ENCODE measurements around the gene ZFP36. TPM values are rescaled to one million over a fixed set of nuclear protein-coding genes. Genes with fewer than 3 reads are reported as not detected.

The ZFP36 gene
- total RNA-seq, 2 experiments from 2014 or later, result 72.4 to 91.4 TPM

GRCh38 chr19:39427707-39428106 is 21.1 kb downstream of the ZFP36 start:
- Mint-ChIP-seq H3K27me3 (ENCODE audit: low read depth) (no peaks in the 10 kb centered on the region), H3K27ac (no peak overlapping the region), H3K4me1 (ENCODE audit: low read depth) (peaks cover 14% of the 10 kb centered on the region), H3K4me3 (no peak overlapping the region), H3K9me3 (ENCODE audit: insufficient read depth) (no peaks in the 10 kb centered on the region), H3K36me3 (ENCODE audit: low read depth) (peaks cover 17% of the 10 kb centered on the region)
- CTCF ChIA-PET, result interaction anchor here (1.5 to 2.1 kb wide), 5 partner anchors 8 to 47 kb away, joined by 3 to 6 read pairs (median 5); partner anchors contain the start of genes PLEKHG2 and RPS16
- DNase-seq, result no peak
- ATAC-seq, result no peak
- POLR2A ChIA-PET, result interaction anchor here (1.2 to 3.1 kb wide), 4 partner anchors 8 to 26 kb away, joined by 4 to 25 read pairs (median 6); partner anchors contain the start of genes RPS16 and SUPT5H

- H3K36me3 Mint-ChIP-seq (ENCODE audit: low read depth), result peaks cover 23% of the 10 kb centered on the region
- H3K9me3 Mint-ChIP-seq (ENCODE audit: insufficient read depth), result no peaks in the 10 kb centered on the region
- no peaks in the 10 kb centered on the region for H3K27me3 Mint-ChIP-seq (ENCODE audit: low read depth)
- ATAC-seq (no peak), DNase-seq (no peak)
- POLR2A ChIA-PET, result interaction anchor here (1.2 to 3.1 kb wide), 4 partner anchors 7 to 27 kb away, joined by 4 to 25 read pairs (median 6); partner anchors contain the start of genes RPS16 and SUPT5H
- H3K27ac Mint-ChIP-seq, result no peak overlapping the region
- no peak overlapping the region for H3K4me3 Mint-ChIP-seq
- CTCF ChIA-PET, result interaction anchor here (1.3 to 1.8 kb wide), 3 partner anchors 14 to 46 kb away, joined by 5 read pairs; partner anchors contain the start of gene PLEKHG2
- peaks cover 22% of the 10 kb centered on the region for H3K4me1 Mint-ChIP-seq (ENCODE audit: low read depth)
Measured at GRCh38 chr19:39428283-39429112, 21.9 kb downstream of the ZFP36 start.

GRCh38 chr19:39430675-39431593 is 24.3 kb downstream of the ZFP36 start:
- no peaks in the 10 kb centered on the region for H3K9me3 Mint-ChIP-seq (ENCODE audit: insufficient read depth)
- DNase-seq (peak; percentile 45), ATAC-seq (peak; percentile 52)
- H3K4me1 Mint-ChIP-seq (ENCODE audit: low read depth), result peaks cover 41% of the 10 kb centered on the region
- peaks cover 42% of the 10 kb centered on the region for H3K36me3 Mint-ChIP-seq (ENCODE audit: low read depth)
- peak overlapping the region; percentile 18 for H3K4me3 Mint-ChIP-seq
- H3K27me3 Mint-ChIP-seq (ENCODE audit: low read depth), result no peaks in the 10 kb centered on the region
- peak overlapping the region; percentile 79 for H3K27ac Mint-ChIP-seq
- CTCF ChIA-PET, result interaction anchor here (1.5 kb wide), 1 partner anchor 16 kb away, joined by 3 read pairs; no protein-coding TSS in a partner anchor
- POLR2A ChIA-PET, result interaction anchor here (2.4 kb wide), 1 partner anchor 14 kb away, joined by 13 read pairs; the partner anchor contains the start of gene SUPT5H

- H3K36me3 Mint-ChIP-seq (ENCODE audit: low read depth), result peaks cover 46% of the 10 kb centered on the region
- H3K27me3 Mint-ChIP-seq (ENCODE audit: low read depth), result peaks cover 2% of the 10 kb centered on the region
- ChIA-PET CTCF (interaction anchor here (1.5 kb wide), 1 partner anchor 18 kb away, joined by 3 read pairs; no protein-coding TSS in a partner anchor), POLR2A (interaction anchor here (0.7 to 2.5 kb wide), 4 partner anchors 11 to 25 kb away, joined by 3 to 13 read pairs (median 6); partner anchors contain the start of gene SUPT5H)
- no peak overlapping the region for H3K27ac Mint-ChIP-seq
- peaks cover 53% of the 10 kb centered on the region for H3K4me1 Mint-ChIP-seq (ENCODE audit: low read depth)
- DNase-seq (no peak), ATAC-seq (no peak)
- H3K9me3 Mint-ChIP-seq (ENCODE audit: insufficient read depth), result no peaks in the 10 kb centered on the region
- no peak overlapping the region for H3K4me3 Mint-ChIP-seq
Measured at GRCh38 chr19:39432677-39433025, 26.0 kb downstream of the ZFP36 start.

GRCh38 chr19:39433480-39434079 is 26.9 kb downstream of the ZFP36 start:
- ChIA-PET CTCF (interaction anchor here (1.2 kb wide), 1 partner anchor 99 kb away, joined by 5 read pairs; the partner anchor contains the start of gene EID2B), POLR2A (interaction anchor here (1.0 to 3.5 kb wide), 4 partner anchors 12 to 29 kb away, joined by 4 to 58 read pairs (median 21); partner anchors contain the start of genes PLEKHG2, SUPT5H and ZFP36)
- ATAC-seq (no peak), DNase-seq (no peak)
- Mint-ChIP-seq H3K4me1 (ENCODE audit: low read depth) (peaks cover 53% of the 10 kb centered on the region), H3K27me3 (ENCODE audit: low read depth) (peaks cover 2% of the 10 kb centered on the region), H3K27ac (peak overlapping the region; percentile 52), H3K4me3 (peak overlapping the region; percentile 38), H3K9me3 (ENCODE audit: insufficient read depth) (no peaks in the 10 kb centered on the region), H3K36me3 (ENCODE audit: low read depth) (peaks cover 46% of the 10 kb centered on the region)

- POLR2A ChIA-PET, result interaction anchor here (0.8 to 3.5 kb wide), 17 partner anchors 8 to 123 kb away, joined by 3 to 64 read pairs (median 17); partner anchors contain the start of genes EID2, GMFG, MED29 and PAF1
- peak overlapping the region; percentile 77 for H3K27ac Mint-ChIP-seq
- DNase-seq (no peak), ATAC-seq (no peak)
- CTCF ChIA-PET, result interaction anchor here (1.1 to 1.7 kb wide), 9 partner anchors 11 to 238 kb away, joined by 4 to 33 read pairs (median 7); partner anchors contain the start of genes EID2B, PLEKHG2 and SUPT5H
- H3K4me1 Mint-ChIP-seq (ENCODE audit: low read depth), result peaks cover 53% of the 10 kb centered on the region
- H3K9me3 Mint-ChIP-seq (ENCODE audit: insufficient read depth), result no peaks in the 10 kb centered on the region
- H3K4me3 Mint-ChIP-seq, result peak overlapping the region; percentile 99
- peaks cover 2% of the 10 kb centered on the region for H3K27me3 Mint-ChIP-seq (ENCODE audit: low read depth)
- H3K36me3 Mint-ChIP-seq (ENCODE audit: low read depth), result peaks cover 46% of the 10 kb centered on the region
Measured at GRCh38 chr19:39434123-39435076, 27.8 kb downstream of the ZFP36 start.

GRCh38 chr19:39435499-39436349 is 29.1 kb downstream of the ZFP36 start, which contains the start of gene RPS16:
Gene RPS16 (minus strand): TSS chr19:39435949. CDS start chr19:39435895, 54 bp downstream.
- POLR2A ChIA-PET, result interaction anchor here (0.6 to 3.5 kb wide), 41 partner anchors 9 to 587 kb away, joined by 3 to 64 read pairs (median 5); partner anchors contain the start of genes DLL3, EID2, EID2B and GMFG
- peak; percentile 94 for ATAC-seq
- Mint-ChIP-seq H3K27me3 (ENCODE audit: low read depth) (peaks cover 4% of the 10 kb centered on the region), H3K4me3 (peak within 1 kb of the TSS; percentile 99), H3K27ac (peak within 1 kb of the TSS; percentile 100), H3K9me3 (ENCODE audit: insufficient read depth) (no peaks in the 10 kb centered on the region), H3K36me3 (ENCODE audit: low read depth) (peaks cover 44% of the 10 kb centered on the region), H3K4me1 (ENCODE audit: low read depth) (peaks cover 54% of the 10 kb centered on the region)
- DNase-seq, result peak; percentile 99
- CTCF ChIA-PET, result interaction anchor here (0.7 to 1.7 kb wide), 15 partner anchors 9 to 237 kb away, joined by 3 to 33 read pairs (median 5); partner anchors contain the start of genes EID2B, MED29, PAF1 and PLEKHG2

GRCh38 chr19:39436350-39436716 is 29.7 kb downstream of the ZFP36 start:
- Mint-ChIP-seq H3K9me3 (ENCODE audit: insufficient read depth) (no peaks in the 10 kb centered on the region), H3K4me3 (peak overlapping the region; percentile 99), H3K27me3 (ENCODE audit: low read depth) (peaks cover 4% of the 10 kb centered on the region), H3K36me3 (ENCODE audit: low read depth) (peaks cover 41% of the 10 kb centered on the region), H3K27ac (peak overlapping the region; percentile 100), H3K4me1 (ENCODE audit: low read depth) (peaks cover 51% of the 10 kb centered on the region)
- CTCF ChIA-PET, result interaction anchor here (1.0 to 1.7 kb wide), 11 partner anchors 9 to 236 kb away, joined by 3 to 33 read pairs (median 7); partner anchors contain the start of genes EID2B, MED29, PAF1 and PLEKHG2
- POLR2A ChIA-PET, result interaction anchor here (0.6 to 3.5 kb wide), 35 partner anchors 9 to 240 kb away, joined by 3 to 64 read pairs (median 8); partner anchors contain the start of genes DLL3, EID2, EID2B and GMFG
- ATAC-seq (no peak), DNase-seq (no peak)

All from activated CD8-positive, alpha-beta T cell treated with anti-CD3 and anti-CD28 coated beads, Interleukin-2, amount 10 ng/mL, durations not matched to agents 7 days and 5 days (primary cell).